NCI-H748 (cell line): ENCODE data around the gene BCAR3.

Experiments
- DNase-seq: peaks from one replicate; lab custom pipeline; 2025; ENCODE audit not compliant: unreplicated experiment; lab: John Stamatoyannopoulos, UW

The BCAR3 gene

DNA sequence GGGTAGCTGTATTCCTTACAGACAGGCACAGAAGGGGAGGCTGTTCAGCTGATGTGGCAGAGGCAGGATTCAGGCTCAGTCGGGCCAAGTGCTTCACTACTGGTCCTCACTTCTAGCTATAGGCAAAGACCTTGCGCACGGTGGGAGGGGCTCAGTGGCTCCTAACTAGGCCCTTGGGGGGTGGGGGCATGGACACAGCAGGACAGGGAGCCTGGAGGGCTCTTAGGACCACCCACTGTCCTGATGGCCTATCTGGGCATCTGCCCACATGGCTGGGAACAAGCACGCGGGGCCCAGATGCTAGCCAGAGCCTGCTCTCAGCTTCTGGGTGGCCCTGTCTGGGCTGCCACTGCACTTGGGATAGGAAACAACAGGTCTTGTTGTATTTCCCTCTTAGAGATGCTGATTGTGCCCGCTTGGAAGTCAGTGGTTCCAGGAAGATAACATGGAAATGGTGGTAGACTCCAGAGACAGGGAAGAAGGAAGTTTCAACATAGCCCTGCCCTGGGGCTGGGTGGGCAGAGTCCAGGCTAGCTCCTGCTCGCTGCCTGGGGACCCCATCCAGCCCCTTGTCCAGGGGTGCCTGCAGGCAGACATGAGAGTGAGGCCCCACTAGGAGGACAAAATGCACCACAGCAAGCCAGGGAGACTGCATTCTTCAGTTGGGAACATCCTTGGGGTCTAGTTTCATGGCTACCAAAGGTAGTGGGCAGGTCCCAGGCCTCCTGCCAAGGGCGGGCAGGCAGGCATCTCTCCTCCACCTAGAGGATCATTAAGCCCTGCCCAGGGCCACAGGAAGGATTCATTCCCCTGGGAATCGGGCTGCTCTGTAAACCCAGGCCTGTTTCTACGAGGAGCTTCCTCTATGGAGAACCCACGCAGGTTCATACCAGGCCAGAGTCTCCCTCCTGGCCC lies 102.5 kb downstream of the BCAR3 start:
- no peak for DNase-seq

DNA sequence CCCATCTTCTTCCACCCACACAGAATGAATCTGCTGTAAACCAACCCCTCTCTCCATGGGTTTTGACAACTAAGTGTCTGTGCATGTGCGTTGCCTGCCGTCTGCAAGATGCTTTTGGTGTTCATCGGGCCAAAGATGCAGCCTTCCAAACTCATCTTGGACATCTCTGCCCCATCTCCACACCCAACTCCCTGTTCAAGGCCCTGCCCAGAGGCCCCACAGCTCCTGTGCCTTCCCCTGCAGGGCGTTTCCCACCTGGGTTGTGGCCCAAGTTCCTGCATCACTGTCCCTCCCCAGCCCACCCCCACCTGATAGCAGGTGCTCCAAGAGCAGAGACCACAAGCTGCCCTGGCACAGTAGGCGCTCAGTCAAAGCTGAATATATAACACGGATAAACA lies 103.2 kb downstream of the BCAR3 start:
- no peak for DNase-seq

DNA sequence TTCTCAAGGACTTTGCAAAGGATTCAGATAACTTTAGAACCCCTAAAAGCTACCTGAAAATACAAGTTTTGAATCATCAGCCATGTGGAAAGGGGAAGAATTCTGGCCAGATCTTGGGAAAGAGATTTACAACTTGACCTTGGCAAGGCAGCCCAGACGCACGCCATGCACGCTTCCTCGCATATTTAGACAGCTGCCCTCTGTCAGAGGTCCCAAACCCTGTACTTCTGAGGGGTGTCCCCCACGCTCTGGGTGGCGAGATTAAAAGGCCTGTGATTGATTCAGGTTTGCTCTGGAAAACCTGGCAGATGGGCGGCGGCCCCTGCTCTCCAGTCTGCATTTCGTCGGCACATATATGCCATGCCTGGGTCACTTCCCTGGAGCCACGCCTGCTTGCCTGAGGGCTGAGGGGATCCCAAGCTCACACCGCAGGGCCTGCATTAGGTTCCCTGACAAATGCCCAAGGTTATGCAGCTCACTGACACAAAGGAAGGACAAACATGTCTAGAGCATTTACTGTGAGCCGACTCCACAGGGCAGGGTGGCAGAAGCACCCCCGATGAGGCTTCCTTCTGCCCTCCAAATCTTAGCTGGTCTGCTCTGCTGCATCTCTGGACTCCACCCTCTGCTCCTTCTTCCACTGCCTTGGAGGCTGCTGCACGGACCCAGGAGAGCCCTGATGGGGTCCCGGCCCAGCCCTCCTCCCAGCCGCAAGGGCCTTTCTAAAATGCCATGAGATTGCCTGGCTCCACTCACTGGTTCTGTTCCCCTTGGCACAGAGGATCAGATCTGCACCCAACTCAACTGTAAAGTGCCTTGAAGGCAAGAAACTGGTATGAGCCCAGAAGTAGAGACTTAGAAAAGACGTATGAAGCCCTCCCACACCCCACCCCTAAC lies 103.9 kb downstream of the BCAR3 start:
- no peak for DNase-seq

DNA sequence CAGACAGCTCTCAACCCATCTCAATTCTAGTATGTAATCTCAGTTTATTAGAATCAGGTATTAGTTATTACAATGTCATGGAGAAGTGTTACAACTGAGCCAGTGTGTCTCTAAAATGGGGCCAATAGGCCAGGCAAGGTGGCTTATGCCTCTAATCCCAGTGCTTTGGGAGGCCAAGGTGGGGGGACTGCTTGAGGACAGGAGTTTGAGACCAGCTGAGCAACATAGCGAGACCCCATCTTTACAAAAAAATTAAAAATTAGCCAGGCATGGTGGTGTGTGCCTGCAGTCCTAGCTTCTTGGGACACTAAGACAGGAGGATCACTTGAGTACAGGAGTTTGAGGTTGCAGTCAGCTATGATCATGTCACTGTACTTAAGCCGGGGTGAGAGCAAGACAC lies 104.9 kb downstream of the BCAR3 start:
- DNase-seq: no peak

DNA sequence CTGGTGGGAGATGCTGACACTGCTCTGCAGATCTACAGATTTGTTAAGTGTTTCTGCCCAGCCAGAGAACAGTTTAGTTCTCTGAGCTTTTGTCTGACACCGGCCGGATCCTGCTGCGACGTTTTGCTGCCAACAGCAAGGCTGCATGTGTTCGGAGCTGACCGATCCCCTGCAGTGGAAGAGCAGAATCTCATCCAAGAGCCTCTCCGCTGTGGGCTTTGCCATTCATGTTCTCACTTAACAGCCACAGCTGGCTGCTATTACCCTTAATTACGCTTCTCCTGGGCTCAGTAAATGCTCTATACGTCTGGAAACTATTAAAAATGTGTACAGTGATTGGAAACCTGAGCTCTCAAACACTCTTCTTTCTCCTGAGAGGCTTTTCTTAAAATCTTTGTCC lies 105.3 kb downstream of the BCAR3 start:
- DNase-seq: peak; percentile 87

DNA sequence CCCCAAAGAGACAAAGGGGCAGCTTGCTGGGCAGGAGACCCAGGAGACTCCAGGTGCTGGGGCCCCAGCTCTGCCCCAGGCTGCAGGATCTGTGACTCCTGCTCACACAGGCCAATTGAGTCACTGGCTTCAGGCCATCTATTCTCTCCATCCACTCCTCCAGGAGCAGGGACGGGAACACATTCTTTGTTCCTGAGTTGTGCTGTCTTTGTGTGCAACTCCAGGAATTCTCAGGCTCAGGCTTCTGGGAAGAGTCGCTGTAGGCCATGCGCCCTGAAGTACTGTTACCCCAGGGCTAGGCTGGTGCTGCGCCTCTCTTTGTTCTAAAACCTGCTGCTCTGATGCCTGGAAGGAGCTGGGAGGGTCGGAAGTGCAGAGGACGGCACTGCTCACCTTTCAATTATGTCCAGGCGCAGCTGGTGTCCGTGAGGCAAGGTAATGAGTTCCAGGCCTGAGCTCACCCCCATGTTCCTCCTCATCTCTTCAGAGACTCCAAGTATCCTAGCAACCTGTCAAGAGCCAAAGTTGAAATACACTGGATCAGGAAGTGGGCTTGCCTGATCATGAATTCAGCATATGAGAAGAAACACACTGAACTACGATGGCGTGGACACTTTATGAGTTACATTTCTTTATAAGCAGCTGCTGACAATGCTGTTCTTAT lies 105.9 kb downstream of the BCAR3 start:
- DNase-seq: peak; percentile 77

DNA sequence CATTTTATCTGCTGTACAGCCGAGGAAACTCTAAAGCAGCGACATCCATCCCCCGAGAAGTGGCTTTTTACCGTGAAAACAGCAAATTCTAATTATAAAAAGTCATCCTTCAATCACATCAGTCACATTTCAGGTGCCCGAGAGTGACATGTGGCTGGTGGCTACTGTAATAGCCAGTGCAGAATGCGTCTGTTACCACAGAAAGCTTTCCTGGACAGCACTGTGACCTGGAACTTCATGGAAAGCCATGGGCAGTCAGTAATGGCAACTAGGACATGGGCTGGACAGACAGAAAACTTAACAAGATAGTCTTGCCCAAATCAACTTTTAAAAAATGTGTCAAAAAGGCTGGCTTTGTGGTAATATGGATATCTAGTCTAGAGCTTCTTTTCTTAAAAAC lies 106.6 kb downstream of the BCAR3 start:
- no peak for DNase-seq

DNA sequence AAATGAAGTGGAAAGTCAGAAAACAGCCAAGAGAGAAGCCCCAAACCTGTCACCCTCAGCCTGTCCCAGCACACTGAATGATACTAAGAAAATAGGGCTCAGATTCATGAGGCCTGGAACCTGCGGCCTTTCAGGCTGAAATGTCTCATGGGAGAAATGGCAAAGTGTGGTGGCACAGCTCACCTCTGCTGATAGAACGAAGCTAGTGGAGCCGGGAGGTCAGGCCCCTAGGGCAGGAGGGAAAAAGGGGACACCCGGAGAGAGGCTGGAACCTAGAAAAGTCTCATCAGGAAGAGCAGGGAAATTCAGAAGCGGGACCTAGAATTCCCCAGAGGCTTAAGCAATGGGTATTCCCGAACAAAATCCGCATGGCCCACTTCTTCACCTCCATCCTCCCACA lies 107.1 kb downstream of the BCAR3 start:
- no peak for DNase-seq

DNA sequence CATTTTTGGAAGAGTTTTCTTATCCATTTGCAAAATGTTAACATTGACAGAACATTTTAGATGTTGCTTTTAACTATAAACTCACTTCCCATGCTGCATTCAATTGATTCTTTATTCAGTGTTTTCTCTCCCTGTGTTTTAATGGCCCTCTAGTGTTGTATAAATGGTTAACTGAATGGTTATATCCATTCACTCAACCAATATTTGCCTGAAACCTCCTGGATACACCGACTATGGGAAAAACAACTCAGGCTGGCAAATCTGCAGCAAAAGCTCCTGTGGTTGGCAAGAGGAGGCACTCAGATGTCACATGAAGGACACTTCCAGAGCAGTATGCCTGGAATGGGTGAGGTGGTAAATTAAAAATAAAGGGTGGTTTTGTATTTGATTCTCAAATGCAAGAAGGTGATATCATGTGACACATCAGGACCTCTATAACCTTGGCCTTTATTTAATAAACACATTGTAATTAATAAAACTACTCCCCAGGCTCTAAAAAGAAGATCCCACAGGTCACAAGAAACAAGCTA lies 107.6 kb downstream of the BCAR3 start:
- no peak for DNase-seq

DNA sequence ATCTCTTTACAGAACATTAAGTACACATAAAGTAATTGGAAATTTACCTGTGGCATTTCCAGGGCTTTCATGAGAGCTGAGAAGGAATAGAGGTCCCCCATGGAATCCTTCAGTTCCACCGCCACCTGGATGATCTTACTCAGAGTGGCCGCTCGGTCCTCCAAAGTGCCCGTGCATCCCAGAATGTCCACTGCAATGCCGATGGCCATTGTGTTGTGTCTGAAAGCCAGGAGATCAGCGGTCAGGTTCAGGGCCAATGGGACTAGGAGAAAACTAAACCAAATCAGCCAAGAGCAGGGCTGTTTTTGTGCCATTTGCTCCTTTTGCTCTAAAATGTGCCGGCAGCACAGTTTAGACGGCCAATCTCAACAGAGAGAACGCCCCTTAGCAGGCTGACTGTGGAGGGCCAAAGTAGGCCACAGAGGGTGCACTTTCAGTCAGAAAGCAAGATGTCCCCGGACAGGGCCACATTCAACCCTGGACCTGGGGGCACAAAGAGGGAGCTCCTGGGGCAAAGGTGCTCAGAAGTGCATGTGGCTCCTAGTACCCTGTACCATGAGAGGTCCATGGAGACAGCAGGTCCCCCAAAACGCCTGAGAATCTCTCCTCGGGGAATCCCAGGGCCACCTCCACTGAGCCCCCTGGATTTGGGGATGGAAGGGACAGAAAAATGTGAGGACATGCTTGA lies 109.9 kb downstream of the BCAR3 start:
- no peak for DNase-seq

DNA sequence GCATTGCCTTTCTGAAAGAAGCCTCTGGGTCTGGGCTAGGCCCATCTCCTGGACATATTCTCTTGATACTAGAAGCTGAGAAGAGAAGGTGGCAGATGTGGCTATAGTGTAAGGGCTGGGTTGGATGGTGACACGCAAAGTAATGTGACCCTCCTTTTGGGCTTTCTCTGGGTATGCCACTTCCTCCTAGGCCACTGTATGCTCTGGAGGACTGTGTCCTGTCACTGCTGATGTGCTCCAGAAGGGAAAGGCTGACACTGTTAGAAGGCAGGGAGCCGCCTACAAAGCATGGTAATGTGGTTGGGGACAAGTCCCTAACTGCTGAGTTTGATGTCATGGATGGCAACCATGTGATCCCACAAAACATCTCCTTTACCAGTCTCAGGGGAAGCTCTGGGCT lies 112.1 kb downstream of the BCAR3 start:
- DNase-seq: no peak

DNA sequence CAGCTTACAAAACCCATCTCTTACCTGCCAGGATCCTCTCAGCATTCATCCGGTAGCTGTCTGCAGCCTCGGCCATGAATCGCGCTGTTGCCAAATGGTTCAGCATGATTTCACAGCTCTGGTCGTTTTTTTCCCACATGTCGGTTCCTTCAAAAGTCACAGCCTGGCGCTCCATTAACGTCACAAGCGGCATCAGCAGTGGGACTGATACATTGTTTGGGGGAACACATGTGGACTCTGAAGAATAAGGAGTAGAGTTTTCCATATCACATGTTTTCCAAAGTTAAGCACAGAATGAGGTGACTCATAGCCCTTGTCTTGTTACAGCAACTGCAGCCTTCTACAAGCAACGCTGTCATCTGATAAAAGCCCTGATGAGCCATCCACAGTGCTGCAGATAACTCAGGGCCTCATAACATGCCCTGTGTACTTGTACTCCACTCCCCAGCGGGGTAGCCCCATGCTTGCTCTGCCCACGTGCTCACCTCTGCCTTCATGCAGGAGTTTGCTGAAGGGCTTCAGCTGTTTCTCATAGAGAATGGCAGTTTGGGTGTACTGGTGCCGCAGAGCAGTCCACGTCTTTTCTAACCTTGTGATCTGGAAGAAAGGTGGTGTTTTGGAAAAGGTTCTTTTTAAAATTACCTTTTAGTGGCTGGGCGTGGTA lies 114.2 kb downstream of the BCAR3 start:
- no peak for DNase-seq

DNA sequence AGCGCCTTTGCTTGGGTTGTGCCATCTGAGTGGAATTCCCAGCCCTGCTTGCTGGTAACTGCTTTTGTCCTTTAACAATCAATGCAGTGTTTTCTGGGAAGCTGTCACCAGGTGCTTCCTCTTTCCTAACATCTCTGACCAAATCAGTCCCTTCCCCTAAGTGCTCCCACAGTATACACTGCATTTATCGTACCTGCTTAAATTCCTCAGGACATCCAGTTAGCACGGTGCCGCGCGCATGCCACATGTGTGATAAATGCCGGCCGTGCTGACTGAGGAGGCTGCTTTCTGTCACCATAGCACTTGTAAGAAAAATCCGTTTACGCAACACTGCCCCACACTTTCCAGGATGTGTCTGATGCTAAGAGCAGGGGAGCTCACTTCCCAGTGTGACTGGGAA lies 115.4 kb downstream of the BCAR3 start:
- no peak for DNase-seq

DNA sequence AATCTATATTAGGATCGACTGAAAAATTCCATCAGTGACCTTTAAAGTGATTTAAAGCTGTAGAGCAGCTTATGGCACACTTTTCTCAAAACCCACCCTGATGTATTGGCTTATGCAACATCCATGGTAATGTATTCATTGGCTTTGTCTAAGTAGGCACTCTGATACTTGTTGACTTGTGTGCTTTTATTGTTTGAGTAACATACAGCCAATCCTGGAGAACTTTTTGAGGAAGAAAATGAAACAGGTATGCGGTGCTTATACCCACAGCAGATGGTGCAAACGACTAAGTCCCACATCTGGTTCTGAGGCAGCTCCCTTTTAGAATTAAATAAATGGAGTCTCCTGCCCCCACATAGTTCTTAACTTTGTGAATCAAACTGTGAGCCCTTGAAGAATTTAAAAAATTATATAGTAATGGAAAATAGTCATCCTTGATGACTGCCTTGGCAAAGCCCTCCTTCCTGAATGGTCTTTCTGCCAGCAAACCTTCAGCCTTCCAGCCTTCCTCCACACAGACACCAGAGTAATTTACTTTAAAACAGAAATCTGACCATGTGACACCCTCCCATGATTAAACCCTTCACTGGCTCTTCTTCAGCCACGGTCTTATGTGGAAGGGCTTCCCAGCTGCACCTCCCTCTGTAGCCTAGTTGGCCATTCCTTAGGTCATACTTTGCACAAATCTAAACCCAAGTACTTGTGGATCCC lies 116.0 kb downstream of the BCAR3 start:
- DNase-seq: no peak

DNA sequence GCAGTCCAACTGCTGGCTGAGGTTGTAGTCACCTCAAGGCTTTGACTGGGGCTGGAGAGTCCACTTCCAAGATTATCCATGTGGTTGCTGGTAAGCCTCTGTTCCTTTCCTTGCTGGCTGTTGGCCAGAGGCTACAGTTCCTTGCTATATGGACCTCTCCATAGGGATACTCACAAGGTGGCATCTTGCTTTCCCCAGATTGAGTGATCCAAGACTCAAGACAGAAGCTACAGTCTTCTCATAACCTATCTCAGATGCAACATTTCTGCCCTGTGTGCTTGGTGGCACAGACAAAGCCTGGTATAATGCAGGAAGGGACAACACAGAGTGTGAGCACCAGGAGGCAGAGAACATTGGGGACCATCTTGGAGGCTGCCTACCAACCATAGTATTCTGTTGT lies 121.9 kb downstream of the BCAR3 start:
- no peak for DNase-seq

DNA sequence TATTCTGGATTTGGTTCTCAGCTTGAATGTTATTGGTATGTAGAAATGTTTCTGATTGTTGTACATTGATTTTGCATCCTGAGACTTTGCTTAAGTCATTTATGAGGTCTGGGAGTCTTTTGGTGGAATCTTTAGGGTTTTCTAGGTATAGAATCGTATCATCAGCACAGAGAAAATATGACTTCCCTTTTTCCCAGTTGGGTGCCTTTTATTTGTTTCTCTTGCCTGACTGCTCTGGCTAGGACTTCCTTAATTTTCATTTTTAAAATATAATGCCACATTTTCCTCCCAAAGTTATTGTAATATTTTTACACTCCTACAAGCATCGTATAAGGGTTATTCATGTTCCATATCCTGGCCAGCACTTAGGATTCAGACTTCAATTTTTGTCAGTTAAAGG lies 122.6 kb downstream of the BCAR3 start:
- no peak for DNase-seq

DNA sequence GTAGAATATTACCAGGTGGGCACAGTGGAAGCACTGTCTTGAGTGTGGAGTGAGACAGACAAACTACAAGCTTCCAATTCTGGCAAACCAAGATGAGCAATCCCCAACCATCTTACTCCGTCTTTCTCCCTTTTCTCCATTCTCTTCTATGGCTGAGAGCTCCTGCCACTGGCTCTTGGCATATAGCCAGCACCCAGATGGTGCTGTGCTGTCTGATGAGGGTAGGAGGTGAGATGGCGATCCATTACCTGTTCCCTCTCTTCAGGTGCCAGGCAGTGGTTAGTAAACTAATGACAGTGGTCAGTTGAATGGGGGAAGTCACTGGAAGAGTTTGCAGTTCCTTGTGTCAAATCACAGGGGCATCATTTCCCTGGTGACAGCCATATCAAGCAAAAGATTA lies 125.3 kb downstream of the BCAR3 start:
- peak; percentile 31 for DNase-seq

DNA sequence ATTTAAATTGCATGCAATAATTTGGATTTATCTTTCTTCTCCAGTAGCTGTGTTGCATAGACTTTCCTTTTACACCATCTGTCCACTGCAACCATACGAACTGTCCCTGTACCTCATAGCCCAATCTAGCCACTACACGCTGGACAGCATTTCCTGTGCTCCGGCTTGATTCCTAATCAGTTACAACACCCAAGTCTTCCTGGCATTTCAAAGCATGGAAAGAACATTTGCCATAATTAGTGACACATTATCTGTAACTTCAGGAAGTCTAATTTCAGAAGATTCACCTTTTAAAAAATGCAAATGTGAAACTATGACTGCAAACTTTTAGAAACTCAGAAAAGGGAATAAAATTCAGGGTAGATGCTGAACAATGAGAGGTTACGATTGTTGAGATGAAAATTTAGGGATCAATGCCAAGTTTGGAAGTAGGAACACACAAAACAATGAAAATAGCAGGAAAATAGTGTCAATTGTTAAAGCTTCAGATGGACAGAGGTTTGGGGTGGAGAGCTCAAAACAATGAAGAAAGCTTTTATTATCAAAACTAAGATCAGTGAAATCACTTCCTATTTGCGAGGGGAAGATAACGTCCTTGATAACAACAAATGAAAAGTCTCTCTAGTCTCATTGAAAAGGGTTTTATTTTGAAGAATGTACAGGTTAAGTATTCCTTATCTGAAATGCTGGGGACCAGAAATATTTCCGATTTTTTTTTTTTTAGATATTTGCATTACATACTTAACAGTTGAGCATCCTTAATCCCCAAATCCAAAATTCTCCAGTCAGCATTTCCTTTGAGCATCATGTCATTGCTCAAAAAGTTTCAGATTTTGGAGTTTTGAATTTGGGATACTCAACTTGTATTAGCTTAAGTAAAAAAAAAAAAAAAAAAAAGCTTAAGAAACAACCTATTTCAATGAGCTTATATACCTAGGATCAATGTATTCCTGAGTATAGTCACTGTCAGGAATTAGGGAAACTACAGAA lies 126.5 kb downstream of the BCAR3 start:
- no peak for DNase-seq
